ENCODE results near the gene SPOCK1.

DNA sequence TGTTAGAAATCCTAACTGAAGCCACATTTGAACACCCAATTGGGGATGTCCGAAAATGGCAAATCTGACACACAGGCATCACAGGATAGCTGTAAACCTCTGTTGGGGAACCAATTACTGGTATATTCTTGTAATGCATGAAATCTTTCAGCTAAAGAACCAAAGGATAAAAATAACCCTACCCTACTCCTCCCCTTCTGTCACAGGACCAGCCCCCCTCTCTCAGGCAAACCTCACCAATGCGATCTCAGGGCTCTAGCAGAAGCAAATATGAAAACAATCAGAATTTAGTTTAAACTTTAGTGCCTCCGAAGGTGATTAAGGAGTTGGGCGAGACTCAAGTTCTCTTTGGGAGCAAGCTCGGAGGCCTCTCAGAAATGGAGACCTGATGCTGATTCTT is 499.3 kb downstream of the SPOCK1 start:
- TF ChIP-seq CTCF (conservative IDR thresholded peaks at IDR 0.05) = no peak
- no peak for TF ChIP-seq EZH2 (IDR thresholded peaks at IDR 0.05; ENCODE audit: low read depth)

Measured in PC-9 (cell line).